Left ventricle myocardium superior (tissue), 1 donor: ENCODE measurements around the gene IL4R. TPM values are rescaled to one million over a fixed set of nuclear protein-coding genes. Genes with fewer than 3 reads are reported as not detected.
A peak's percentile ranks its signal among the peaks of the same experiment; 100 is the strongest.

Experiments used
- ATAC-seq: fragments of 200-7000 bp; cut with Tn5 transposase; one replicate; pipeline ENCODE4 v1.9.1; 2020; ENCODE audit warnings: mild to moderate bottlenecking, moderate library complexity
- DNase-seq: peaks from one replicate; pipeline ENCODE4 v3.0.0-alpha.2; 2020
- intact Hi-C: fragments of 100-400 bp; cut with micrococcal nuclease; formaldehyde crosslinking; loops from one replicate; pipeline ENCODE4 v1.11.0; 2022
- total RNA-seq: library from RNA; stranded (reverse); fragmentation: NEBNext Ultra II Directional; extraction: Animal tissue kit (Norgen Biotek cat#: 25700); gene quantifications from one replicate; pipeline ENCODE4 v1.2.1, GENCODE V29; 2021
- donor health status: DM: no; HTN: yes; CAD: no; lungs with severe emphysema.

The IL4R gene
- total RNA-seq, 1 donor from 2014 or later, result 9.8 TPM

GRCh38 chr16:27368358-27368722 is 54.6 kb downstream of the IL4R start:
- DNase-seq (no peak), ATAC-seq (no peak)
- intact Hi-C loops, result no loop called here

DNA sequence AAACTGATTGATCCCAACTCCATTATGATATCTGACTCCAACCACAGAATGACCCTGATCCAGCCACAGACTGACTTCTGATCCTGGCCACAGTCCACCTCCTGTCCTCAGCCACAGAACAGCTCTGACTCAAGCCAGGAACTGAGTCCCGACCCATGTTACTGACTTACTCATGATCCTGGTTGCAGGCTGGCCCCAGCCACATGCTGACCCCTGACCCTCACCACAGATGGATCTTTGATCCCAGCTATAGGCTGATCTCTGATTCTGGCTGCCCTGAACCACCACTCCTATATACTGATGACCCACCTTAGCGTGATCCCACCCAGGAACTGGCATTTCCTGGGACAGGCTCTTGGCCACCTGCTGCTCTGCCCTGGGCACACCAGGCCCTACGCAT is 56.0 kb downstream of the IL4R start:
- intact Hi-C loops, result no loop called here
- DNase-seq (no peak), ATAC-seq (no peak)

GRCh38 chr16:27370318-27370717 is 56.5 kb downstream of the IL4R start:
- intact Hi-C loops, result no loop called here
- ATAC-seq (no peak), DNase-seq (no peak)

DNA sequence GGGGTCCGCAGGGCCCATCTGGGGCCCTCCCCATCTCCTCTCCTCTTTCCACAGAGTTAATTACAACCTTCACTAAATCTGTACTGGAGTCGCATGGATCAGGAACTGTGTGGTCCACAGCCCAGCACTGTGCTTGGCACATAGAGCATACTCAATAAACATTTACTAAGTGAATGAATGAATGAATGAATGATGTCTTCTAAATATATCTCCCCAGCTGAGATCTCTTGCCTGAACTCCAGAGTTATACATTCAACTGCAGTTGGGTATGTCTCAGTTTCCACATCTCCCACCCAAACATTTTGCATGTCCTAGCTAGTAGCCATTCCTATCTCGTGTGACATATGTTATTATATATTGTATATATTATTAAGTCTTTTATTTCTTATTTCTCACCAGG is 59.5 kb downstream of the IL4R start:
- no peak for ATAC-seq
- intact Hi-C loops, result no loop called here
- no peak for DNase-seq

GRCh38 chr16:27374221-27374803 is 60.5 kb downstream of the IL4R start:
- DNase-seq, result no peak
- peak; percentile 44 for ATAC-seq
- intact Hi-C loops, result no loop called here

- DNase-seq (peak; percentile 52), ATAC-seq (peak; percentile 80)
- intact Hi-C loops, result no loop called here
These were observed 61.1 kb downstream of the IL4R start for GRCh38 chr16:27374804-27375425.

GRCh38 chr16:27377666-27378485 is 64.1 kb downstream of the IL4R start:
- DNase-seq (no peak), ATAC-seq (no peak)
- intact Hi-C loops, result no loop called here

GRCh38 chr16:27378871-27379481 is 65.2 kb downstream of the IL4R start:
- DNase-seq (no peak), ATAC-seq (no peak)
- intact Hi-C loops, result no loop called here

- ATAC-seq (no peak), DNase-seq (no peak)
- intact Hi-C loops, result no loop called here
These were observed 66.1 kb downstream of the IL4R start for GRCh38 chr16:27379919-27380318.

DNA sequence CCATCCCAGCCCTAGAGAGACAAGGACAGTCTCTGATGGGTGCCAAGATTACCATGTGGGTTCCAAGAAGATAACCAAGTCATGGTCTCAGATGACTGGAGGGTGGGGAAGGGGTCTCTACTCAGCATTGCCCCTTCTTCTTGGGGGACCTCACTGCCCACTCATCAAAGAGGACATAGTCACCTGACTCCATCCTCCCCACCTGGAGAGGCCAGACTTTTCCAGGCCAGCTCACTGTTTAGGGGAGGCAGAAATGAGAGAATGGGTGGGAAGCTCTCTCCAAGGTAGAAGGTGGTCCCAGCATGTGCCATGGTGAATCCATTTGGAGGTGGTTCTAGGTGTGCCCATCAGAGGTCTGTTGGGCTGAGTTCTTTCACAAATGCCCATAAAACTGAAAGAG is 67.5 kb downstream of the IL4R start:
- no peak for DNase-seq
- intact Hi-C loops, result no loop called here

DNA sequence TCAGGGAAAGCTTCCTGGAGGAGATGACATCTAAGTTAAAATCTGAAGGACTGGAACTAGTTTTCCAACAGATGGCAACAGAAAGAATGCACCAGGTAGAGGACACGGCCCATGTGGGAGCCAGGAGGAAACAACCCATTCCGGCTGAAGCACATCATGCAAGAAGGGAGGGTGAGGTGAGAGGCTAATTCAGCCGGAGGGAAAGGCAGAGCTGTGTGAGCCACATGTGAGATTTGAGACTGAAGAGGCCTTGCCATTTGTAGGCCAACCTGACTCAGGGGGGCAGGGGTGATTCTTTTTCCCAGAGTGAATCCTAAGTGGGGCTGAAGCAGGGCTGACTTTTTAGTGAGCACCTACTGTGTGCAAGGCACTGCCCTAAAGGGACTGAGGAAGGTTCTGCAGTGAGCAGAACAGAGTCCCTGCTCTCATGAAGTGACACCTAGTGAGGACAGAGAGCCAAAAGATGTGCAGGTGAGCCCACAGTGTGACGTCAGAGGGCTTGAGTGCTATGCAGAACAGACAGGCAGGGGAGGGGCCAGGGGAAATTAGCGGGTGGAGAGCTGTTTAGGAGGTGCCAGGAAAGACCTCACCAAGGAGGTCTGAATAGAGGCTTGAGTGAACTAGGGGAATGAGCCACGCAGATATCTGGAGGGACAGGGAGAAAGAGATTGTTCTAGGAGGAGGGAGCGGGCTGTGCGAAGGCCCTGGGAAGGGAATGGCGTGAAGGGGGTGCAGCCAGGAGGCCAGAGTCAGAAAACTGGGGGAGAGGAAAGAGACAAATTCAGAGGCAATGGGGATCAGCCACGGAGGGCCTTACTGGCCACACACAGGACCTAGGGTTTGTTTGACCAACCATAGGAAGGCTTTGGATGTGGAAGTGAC is 68.4 kb downstream of the IL4R start:
- intact Hi-C loops, result no loop called here
- no peak for DNase-seq
- ATAC-seq, result no peak

More for the DNA sequence above, 67.5 kb downstream of the IL4R start:
- no peak for ATAC-seq

GRCh38 chr16:27383556-27384243 is 69.9 kb downstream of the IL4R start:
- ATAC-seq, result peak; percentile 81
- intact Hi-C loops, result no loop called here
- peak; percentile 63 for DNase-seq

GRCh38 chr16:27384425-27384824 is 70.7 kb downstream of the IL4R start:
- DNase-seq, result no peak
- no peak for ATAC-seq
- intact Hi-C loops, result no loop called here

DNA sequence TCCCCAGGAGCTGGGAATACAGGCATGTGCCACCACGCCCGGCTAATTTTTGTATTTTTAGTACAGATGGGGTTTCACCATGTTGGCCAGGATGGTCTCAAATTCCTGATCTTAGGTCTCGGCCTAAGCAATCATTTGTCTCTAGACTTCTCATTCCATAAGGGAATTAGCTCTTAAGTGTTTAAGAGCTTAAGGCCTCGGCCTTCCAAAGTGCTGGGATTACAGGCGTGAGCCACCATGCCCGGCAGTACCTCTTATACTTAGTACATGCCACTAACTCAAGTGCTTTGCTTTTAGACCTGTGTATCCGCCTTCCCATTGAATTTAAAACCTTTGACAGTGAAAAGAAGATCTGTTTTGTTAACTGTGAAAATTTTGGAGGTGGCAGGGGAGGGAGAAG is 71.6 kb downstream of the IL4R start:
- intact Hi-C loops, result no loop called here
- DNase-seq, result no peak
- no peak for ATAC-seq

DNA sequence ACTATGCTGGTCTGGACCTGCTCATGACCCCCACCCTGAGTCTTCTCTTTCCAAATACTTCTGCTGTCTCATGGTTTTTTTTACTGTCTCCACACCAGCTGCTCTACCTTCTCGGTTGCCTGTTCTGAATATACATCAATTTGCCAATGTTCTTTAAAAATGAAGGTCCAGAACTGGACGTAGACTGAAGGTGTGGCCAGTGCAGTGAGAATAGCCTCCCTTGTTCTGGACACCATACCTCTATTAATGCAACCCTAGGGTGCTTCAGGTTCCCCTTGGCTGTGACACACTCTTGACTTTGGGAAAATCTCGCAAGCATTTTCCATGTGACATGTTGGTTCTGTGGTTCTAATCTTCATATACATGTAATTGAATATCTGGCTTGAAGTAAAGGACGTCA is 72.9 kb downstream of the IL4R start:
- no peak for ATAC-seq
- no peak for DNase-seq

GRCh38 chr16:27387724-27388123 is 74.0 kb downstream of the IL4R start:
- intact Hi-C loops, result no loop called here
- DNase-seq (no peak), ATAC-seq (no peak)

More for the DNA sequence above, 72.9 kb downstream of the IL4R start:
- intact Hi-C loops, result no loop called here

GRCh38 chr16:27389272-27389961 is 75.6 kb downstream of the IL4R start:
- DNase-seq (no peak), ATAC-seq (no peak)
- intact Hi-C loops, result no loop called here

DNA sequence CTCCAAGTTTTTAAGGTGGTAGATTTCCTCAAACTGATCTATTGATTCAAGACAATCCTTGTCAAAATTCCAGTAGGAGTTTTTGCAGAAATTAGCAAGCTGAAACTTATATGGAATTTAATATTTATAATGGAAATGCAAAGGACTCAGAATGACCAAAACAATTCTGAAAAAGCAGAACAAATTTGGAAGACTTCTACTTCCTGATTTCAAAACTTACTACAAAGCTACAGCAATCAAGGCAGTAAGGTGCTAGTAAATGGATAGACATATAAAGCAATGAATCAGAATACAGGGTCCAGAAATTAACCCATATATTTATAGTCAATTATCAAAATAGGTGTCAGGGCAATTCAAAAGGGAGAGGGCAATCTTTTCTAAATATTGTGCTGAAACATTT is 76.4 kb downstream of the IL4R start:
- no peak for ATAC-seq
- intact Hi-C loops, result loop anchor here (10.0 kb wide), 1 partner anchor 1275 kb away; no protein-coding TSS in a partner anchor

More for the DNA sequence above, 76.4 kb downstream of the IL4R start:
- DNase-seq, result no peak
